Posterior vena cava (tissue), 2 donors: ENCODE measurements around the gene PPIH. TPM values are rescaled to one million over a fixed set of nuclear protein-coding genes. Genes with fewer than 3 reads are reported as not detected.
"Not testable (repeated sequence)": the region's sequence is repeated elsewhere in the genome, so short reads cannot be mapped to it uniquely, and the experiment has no call there.

Experiments
- DNase-seq: peaks from one replicate; pipeline ENCODE4 v3.0.0-alpha.2; 2020; ENCODE audit warnings: low spot score
- intact Hi-C, 2 donors: fragments of 100-400 bp; cut with DNase I; formaldehyde crosslinking; loops; one replicate each; pipeline versions ENCODE4 v1.14.1 to v1.14.2; 2022 to 2023
- total RNA-seq, 2 donors: library from RNA; stranded (reverse); fragmentation: NEBNext Ultra II Directional; extraction: Animal tissue kit (Norgen Biotek cat#: 25700); gene quantifications; one replicate each; pipeline ENCODE4 v1.2.1, GENCODE V29; 2021
- donor health status: DM: yes; HTN: yes; CAD: no.
- donor health status: DM: yes; HTN: yes; CAD: no.

PPIH gene
- total RNA-seq, 2 donors from 2014 or later = 13.2 to 21.7 TPM

DNA sequence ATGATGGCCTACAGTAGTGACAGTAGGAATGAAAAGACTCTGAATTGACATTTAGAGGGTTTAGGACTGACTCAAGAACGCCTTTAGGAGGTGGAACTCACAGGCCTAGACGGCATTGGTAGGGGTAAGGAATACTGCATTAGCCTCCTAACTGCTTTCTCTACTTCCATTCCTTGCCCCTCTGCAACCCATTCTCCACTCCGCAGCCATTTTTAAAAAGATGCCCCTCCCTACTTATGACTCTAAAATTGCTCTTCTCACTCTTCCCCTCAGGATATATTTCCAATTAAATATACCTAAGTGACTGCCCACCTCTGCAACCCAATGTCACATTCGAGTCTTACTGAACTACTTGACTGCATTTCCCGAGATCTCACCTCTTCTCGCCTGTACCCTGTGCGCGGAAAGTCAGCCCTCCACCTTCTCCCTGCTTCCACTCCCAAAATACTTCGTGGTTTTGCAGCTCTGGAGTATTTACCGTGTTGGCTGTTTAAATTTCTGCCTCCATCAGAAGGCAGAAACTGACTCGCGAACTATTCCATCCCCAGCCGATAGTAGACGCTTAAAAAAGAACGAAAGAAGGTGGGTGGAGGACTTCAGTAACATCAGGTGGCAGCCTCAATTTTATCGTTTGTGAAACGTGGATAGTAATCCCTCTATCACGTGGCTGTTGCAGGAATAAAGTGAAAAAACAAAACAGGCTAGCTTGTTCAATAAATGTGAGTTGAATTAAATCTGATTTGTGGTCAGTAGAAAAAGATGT lies 22.9 kb downstream of the PPIH start:
- DNase-seq = no peak
- intact Hi-C loops = no loop called here

DNA sequence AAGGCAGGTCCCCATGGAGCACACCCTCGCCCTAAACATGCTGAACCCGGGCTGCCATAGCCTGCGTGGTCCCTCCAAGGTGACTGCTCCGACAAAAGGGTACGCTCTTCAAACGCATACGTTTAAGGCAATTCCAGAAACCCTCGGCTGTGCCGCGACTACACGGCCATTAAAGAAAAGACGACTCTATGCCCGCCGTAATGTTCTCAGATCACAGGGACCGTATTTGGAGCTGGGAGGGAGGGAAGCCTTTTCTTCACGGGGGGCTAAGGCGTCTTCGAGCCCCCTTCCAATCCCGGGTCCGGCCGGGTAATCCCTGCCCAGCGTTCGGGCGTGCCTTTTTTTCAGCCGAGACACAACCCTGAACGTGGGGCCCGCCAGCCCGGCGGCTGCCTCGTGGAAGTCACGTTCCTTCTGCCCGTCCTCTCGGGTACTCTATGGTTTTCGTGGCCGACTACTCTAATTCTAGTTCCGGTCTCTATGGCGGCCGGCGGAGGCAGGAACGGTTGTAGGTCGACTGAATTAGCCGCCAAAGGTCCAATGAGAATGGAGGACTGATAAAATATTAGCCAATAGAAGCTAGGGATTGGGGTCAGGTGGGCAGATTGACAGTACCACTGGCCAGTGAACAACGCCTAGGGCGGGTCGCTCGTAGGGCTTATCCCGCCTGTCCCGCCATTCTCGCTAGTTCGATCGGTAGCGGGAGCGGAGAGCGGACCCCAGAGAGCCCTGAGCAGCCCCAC lies 23.7 kb downstream of the PPIH start, which contains the start of gene YBX1:
TSS of gene YBX1 (plus strand) at position 678 of the 743 bp plus-strand sequence. CDS start 148 bp downstream, outside the sequence.
- intact Hi-C loops = no loop called here
- DNase-seq = peak; percentile 98

DNA sequence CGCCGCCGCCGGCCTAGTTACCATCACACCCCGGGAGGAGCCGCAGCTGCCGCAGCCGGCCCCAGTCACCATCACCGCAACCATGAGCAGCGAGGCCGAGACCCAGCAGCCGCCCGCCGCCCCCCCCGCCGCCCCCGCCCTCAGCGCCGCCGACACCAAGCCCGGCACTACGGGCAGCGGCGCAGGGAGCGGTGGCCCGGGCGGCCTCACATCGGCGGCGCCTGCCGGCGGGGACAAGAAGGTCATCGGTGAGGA lies 24.2 kb downstream of the PPIH start:
- intact Hi-C loops, DNase-seq: not testable (repeated sequence)

DNA sequence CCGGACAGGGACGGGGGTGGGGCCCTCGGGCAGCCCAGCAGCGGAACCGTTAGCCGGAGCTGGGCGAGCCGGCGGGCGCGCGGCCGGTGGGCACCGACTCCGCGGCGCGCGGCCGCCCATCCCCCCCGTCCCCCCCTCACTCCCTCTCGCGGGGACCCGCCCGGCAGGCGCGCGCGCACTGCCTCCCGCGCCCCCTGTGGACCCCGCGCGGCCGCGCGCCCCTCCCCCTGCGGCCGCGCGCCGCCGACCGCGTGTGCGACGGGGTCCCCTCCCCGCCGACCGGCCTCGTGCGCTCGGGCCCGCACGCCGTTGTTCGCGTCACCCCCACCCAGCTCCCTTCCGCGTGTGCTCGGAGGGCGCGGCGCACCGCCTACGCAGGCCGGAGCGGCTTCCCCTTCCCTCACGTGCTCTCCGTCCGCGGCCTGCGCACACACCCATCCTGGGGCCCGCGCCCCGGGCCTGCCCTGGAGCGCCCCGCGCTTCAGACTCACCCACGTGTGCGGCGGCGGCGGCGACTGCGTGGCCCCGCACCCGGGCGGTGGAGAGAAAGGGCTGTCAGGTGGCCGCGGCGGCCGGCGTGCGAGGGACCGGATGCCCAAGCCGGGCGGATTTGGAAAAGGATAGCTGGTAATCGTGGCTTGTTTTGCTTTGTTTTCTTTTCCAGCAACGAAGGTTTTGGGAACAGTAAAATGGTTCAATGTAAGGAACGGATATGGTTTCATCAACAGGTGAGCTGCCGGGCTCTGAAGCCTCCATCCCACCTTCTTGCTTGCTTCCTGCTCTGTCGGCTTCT lies 24.7 kb downstream of the PPIH start:
- intact Hi-C loops = no loop called here
- DNase-seq = peak; percentile 94

DNA sequence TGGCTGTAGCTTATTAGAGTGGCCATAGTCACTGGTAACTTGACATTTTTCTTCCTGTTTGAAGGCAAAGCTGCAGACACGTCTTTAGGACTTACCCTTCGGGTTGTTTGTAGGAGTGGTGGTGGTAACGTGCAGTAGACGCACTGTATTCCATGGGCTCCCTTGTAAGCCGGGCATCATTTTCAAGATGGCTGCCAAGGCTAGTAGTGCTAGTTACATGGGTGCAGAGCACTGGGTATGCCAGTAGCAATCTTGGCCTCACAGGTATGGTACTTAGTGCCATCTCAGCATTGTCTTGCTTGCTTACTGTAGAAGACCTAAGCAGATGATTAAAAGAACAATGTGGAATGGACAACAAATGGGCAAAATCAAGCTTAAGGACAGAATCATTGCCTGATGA lies 25.9 kb downstream of the PPIH start:
- intact Hi-C loops = no loop called here
- no peak for DNase-seq

DNA sequence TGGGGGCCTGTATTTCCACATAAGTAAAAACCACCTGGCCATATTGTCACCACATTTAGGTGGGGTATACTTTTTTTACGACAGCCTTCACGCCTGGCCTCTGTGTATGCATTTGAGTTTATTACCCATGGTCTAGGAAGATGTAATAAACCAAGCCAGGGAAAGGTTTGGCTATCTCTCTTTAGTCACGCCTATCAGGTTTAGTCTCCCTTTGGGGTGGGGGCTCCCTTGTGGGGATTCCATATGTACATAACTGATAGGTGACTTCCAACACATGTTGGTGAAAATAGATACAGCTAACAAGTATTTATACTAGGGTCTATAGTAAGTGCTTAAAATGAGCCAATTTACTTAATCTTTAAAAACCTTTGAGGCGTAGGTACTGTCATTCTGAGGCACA lies 28.2 kb downstream of the PPIH start:
- intact Hi-C loops = no loop called here
- no peak for DNase-seq

DNA sequence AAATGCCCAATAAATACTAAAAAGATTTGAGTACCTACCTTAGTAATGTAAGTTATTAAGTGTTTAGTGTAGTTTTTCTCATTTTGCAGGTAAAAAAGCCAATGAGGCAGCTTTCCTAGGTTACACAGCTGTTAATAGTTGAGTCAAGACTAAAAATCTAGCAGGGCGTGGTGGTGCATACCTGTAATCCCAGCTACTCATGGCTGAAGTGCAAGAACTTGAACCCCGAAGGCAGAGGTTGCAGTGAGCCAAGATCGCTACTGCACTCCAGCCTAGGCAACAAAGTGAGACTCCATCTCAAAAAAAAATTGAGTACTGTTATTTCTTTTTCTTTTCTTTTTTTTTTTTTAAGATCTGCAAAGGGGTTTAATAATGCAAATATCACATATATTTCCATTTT lies 31.7 kb downstream of the PPIH start:
- no peak for DNase-seq
- intact Hi-C loops = no loop called here

DNA sequence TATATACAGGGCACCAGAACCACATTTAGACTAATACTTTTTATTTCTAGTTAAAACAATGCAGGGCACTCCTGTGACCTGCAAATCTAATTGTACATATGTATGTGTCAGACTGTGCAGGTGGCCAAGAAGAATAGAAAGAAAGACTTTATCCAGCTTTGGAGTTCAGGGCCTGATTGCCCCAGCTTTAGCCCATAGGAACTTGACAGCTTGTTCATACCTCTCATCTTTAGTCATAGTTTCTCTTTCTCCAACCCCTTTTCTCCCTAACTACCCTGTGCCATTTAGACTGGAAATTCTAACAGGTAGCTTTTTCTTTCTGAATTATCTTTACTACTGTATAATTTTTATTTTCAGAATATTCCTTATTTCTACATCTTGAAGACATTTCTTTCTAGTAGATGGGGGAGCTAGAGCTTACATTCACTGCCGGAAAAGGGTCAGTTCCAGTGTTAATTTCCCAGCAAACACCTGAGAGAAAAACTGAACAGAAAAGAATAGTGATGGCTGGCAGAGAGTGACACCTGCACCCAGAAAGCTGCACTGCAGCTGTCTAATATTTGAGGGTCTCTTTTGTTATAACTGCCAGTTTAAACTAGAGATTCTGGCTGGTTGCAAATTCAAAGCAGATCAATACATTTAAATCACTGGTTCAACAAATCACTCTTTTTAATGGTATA lies 32.4 kb downstream of the PPIH start:
- intact Hi-C loops = no loop called here
- DNase-seq = no peak

DNA sequence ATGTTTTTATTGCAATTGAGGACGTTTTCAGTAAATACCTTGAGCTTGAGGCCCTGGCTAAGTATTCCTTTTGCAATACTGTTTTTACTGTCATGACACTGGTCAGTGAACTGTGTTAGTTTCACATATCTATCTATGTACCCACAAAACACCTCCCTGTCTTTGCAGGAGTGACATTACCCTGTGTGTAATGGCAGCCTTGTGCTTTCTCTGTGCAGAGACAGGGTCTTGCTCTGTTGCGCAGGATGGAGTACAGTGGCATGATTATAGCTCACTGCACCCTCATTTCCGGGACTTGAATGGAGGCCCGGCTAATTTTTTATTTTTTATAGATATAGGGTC lies 32.9 kb downstream of the PPIH start:
- intact Hi-C loops = no loop called here
- no peak for DNase-seq

DNA sequence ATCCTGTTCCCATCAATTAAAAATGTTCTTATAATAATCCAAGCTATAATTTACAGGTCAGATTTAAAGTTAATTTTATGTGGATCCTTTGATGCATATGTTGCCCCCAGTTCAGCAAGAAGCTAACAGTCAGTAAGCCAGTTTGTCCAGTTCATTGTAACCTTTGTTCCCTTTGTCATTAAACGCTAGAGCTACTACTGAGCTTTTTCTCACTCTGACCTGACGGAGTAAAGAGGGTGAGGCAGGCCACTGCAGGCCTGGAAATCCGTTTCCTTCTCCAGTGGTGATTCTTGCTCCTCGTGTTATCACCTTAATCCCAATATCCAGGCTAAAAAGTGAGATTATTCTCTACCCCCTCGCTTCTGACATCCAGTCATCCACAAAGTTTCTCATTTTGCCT lies 34.2 kb downstream of the PPIH start:
- intact Hi-C loops = no loop called here
- no peak for DNase-seq

DNA sequence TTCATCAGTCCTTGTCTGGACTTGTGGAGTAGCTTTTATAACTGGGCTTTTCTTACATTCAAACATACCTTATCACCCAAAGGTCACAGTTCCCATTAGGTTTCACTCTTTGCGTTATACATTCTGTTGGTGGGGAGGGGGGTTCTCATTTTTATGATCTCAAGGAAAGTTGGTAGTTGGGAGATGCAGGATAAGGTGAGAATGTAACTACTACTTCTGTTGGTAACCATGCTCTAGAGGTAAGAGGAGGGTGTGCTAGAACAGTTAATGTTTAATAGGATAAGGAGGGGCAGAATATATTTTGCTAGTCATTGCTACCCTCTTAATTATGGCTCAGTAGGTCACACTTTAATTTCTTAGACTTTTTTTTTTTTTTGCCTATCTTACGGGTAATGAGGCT lies 34.7 kb downstream of the PPIH start:
- no peak for DNase-seq
- intact Hi-C loops = no loop called here

DNA sequence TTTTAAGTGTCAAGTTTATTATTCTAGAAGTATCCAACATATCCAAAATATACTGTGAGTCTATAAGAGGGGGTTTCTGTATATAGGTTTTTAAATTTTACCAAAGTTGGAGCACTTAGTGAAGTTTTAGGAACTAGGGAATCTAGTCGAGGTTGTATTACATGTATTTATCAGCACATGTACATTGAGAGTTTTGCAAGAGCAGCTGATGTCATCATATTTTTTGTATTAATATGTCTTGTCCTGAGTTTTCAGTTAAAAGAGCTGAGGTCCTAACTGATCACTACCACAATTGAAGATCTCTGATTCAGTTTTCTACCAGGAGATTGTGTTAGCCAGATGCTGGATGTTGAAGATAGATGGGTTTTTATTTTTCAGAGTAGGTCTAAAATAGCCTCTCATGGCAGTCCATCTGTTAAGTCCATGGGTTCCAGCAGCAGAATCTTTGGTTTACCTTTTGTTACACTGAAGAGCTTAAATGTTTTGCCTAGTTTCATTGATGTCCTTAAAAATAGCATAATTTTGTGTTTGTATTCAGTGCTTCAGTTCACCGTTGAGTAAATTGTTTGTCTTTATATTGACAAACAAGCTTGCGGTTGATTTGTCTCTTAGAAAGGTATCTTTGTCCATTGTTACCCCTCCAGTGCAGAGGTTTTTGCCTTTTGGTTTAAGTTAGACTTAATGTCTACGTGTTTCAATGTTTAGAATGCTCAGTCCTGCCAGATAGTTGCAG lies 40.0 kb downstream of the PPIH start:
- intact Hi-C loops = no loop called here
- DNase-seq = no peak

DNA sequence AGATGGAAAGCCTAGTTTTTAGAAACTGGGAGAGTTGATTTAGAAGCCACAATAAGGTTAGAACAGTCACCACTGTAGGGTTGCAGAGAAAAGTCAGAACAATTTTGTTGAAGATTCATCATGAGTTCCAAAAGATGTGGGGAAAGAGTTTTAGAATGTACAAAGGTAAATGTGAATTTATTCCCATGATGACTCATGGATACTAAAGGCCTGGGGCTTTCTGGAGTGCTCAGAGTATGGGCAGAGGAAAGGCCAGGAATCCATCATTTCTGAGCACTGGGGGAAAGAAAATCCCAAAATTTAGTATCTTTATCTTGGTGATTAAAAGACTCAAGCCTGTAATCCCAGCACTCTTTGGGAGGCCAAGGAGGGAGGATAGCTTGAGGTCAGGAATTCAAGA lies 41.8 kb downstream of the PPIH start:
- intact Hi-C loops = no loop called here
- no peak for DNase-seq

DNA sequence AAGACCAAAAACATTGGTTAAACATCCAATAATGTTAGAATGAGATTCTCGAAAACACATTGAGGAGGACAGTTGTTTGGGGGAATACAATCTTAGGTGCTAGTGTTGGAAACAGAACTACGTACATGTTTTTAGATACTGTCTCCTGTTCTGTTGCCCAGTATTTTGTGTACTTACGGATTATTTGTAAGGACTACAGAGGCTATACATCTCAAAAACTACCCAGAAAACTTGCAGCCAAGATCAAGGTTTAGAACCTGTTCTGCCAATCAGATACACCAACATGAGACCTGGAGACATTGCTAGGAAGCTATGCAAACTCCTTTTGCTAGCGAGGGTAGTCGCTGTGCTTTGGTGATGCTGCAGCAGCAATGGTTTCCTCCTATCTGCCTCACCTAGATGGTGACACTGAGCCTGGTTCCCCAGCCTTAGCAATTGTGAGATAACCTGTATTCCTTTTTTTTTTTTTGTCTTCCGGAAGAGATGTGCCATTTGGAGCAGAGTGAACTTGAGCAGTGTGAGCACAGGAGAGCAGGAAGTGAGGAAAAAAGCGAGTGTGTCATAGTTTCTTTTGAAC lies 45.8 kb downstream of the PPIH start:
- no peak for DNase-seq
- intact Hi-C loops = no loop called here

DNA sequence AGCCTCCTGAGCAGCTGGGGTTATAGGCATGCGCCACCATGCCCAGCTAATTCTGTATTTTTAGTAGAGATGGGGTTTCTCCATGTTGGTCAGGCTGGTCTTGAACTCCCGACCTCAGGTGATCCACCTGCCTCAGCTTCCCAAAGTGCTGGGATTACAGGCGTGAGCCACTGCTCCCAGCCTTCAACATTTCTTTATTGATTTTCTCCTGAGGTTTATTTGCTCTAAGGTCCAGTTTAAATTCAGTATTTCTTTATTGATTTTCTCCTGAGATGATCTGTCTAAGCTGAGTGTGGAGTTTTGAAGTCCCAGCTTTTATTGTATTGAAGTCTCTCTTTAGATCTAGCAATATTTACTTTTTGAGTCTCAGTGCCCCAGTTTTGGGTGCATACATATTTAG lies 54.6 kb downstream of the PPIH start:
- intact Hi-C loops, DNase-seq: not testable (repeated sequence)

DNA sequence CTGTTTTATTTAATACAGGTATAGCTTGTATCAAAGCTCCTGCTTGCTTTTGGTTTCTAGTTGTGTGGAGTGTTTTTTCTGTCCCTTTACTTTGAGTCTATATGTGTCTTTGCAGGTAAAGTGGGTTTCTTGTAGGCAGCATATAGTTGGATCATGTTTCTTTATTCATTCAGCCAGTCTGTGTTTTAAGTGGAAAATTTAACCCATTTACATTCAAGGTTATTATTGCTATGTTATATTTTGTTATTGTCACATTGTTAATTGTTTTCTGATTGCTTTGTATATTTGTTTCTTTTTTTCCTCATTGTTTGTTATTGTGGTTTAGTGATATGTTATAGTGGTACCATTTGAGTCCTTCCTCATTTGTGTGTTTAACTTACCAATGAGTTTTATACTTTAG lies 55.1 kb downstream of the PPIH start:
- intact Hi-C loops = no loop called here
- DNase-seq = no peak

DNA sequence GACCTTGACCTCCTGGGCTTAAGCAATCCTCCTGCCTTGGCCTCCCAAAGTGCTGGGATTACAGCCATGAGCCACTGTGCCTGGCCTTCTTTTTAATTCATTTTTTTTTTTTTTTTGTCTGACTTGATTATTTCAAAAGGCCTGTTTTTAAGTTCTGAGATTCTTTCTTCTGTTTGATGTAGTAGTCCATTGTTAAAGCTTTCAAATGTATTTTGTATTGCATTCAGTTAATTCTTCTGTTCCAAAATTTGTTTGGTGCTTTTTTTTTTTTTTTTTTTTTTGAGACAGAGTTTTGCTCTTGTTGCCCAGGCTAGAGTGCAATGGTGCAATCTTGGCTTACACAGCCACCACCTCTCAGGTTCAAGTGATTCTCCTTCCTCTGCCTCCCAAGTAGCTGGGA lies 56.2 kb downstream of the PPIH start:
- DNase-seq, intact Hi-C loops: not testable (repeated sequence)

DNA sequence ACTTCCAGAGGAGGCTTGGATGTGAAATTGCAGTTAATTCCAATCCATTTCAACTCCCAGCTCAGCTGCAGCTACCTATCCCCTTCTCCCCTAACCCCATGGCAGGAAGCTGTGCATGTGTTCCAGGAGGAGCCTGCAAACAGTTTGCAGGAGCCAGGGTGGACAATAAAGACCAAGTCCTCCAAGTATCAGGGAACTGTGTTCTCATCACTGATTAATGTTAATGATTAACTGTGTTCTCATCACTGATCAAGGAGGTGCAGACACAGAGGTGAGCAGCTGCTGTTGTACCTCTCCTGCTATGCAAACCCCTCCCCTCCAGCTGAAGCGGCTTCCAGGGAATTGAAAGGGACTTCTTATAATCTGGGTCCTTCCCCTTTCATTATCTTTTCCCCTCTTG lies 62.6 kb downstream of the PPIH start:
- intact Hi-C loops = no loop called here
- DNase-seq = no peak

DNA sequence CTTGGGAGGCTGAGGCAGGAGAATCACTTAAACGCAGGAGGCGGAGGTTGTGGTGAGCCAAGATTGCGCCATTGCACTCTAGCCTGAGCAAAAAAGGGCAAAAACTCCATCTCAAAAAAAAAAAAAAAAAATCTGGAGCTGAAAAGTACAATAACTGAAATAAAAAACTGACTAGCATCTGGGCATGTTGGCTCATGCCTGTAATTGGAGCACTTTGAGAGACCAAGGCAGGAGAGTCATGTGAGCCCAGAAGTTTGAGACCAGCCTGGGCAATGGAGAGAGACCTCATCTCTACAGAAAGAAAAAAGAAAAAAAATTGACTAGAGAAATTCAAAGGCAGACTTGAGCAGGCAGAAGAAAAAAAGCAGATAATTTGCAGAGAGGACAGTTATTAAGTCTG lies 63.7 kb downstream of the PPIH start:
- no peak for DNase-seq
- intact Hi-C loops = no loop called here
